ENCODE results near the gene ENPP6. TPM values are rescaled to one million over a fixed set of nuclear protein-coding genes. Genes with fewer than 3 reads are reported as not detected.

ENPP6 gene
- total RNA-seq, 3 donors from 2014 or later (not counting 1 experiment from before 2014, with no cell fraction given) = 0.23 TPM; not detected in 2

DNA sequence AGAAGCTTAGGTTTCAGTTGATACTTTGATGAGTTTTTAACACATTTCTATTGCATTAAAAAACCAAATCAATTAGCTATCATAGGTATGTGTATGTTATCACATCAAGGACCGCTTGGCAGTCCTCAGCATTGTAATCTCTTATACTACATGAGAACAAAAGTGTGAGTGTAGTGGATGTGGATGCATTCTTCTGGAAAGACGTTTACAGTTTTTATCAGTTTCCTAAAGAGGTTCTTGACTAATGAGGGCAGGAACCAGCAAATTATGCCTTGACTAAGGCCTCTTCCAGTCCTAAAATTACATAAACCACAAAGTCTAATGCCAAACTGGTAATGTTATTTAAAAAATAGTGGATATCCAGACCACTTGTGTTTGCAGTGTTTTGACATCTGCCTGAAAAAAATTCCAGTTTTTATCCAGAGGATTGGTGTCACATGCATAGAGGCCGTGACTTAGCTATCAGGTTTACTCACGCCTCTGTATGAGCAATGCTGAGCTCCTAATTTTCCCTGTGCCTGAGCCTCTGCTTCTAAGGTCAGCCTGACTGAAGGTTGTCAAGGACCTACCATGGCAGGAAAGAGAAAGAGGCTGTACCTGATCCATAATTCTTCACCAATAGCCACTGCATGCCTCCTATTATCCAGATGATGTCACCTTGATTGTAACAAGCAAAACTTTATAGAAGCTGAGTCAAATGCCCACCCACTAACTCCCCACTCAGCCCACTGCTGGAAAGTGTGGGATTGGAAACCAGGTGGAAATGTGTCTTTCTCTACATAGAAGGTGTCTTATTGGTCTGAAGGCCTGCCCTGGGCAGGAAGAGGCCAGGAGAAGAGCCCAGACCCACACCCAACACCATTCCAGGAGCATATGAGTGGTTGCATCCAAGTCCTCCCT lies 68.7 kb downstream of the ENPP6 start:
- H3K4me1 Mint-ChIP-seq = no peaks in the 10 kb centered on the region
- Histone ChIP-seq H3K36me3 (ENCODE audit: control insufficient read depth, insufficient read depth, low read length) (no peaks in the 10 kb centered on the region), H3K4me1 (ENCODE audit: control insufficient read depth, insufficient read depth, low read length) (no peaks in the 10 kb centered on the region), H3K27me3 (ENCODE audit: control insufficient read depth, insufficient read depth, low read length) (no peaks in the 10 kb centered on the region), H3K4me3 (ENCODE audit: low read length) (no peak overlapping the region), H3K9me3 (ENCODE audit: control insufficient read depth, insufficient read depth, low read length) (no peaks in the 10 kb centered on the region), H3K27ac (ENCODE audit: low read length) (no peak overlapping the region)
- intact Hi-C loops (cut with micrococcal nuclease) = no loop called here
- H3K4me3 Mint-ChIP-seq = no peak overlapping the region
- no peak for ATAC-seq
- H3K36me3 Mint-ChIP-seq = no peaks in the 10 kb centered on the region
- TF ChIP-seq, protein P1, sequence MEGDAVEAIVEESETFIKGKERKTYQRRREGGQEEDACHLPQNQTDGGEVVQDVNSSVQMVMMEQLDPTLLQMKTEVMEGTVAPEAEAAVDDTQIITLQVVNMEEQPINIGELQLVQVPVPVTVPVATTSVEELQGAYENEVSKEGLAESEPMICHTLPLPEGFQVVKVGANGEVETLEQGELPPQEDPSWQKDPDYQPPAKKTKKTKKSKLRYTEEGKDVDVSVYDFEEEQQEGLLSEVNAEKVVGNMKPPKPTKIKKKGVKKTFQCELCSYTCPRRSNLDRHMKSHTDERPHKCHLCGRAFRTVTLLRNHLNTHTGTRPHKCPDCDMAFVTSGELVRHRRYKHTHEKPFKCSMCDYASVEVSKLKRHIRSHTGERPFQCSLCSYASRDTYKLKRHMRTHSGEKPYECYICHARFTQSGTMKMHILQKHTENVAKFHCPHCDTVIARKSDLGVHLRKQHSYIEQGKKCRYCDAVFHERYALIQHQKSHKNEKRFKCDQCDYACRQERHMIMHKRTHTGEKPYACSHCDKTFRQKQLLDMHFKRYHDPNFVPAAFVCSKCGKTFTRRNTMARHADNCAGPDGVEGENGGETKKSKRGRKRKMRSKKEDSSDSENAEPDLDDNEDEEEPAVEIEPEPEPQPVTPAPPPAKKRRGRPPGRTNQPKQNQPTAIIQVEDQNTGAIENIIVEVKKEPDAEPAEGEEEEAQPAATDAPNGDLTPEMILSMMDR (IDR thresholded peaks at IDR 0.05) = no peak
- 71% methylated on average over 3 of the region's 4 CpGs for WGBS (ENCODE audit: insufficient coverage)
- no peak for DNase-seq
- H3K9me3 Mint-ChIP-seq = no peaks in the 10 kb centered on the region
- H3K27ac Mint-ChIP-seq = no peak overlapping the region
- peaks cover 4 to 17% of the 10 kb centered on the region in 2 donors for H3K27me3 Mint-ChIP-seq (ENCODE audit: low read depth in 2 of 2)

DNA sequence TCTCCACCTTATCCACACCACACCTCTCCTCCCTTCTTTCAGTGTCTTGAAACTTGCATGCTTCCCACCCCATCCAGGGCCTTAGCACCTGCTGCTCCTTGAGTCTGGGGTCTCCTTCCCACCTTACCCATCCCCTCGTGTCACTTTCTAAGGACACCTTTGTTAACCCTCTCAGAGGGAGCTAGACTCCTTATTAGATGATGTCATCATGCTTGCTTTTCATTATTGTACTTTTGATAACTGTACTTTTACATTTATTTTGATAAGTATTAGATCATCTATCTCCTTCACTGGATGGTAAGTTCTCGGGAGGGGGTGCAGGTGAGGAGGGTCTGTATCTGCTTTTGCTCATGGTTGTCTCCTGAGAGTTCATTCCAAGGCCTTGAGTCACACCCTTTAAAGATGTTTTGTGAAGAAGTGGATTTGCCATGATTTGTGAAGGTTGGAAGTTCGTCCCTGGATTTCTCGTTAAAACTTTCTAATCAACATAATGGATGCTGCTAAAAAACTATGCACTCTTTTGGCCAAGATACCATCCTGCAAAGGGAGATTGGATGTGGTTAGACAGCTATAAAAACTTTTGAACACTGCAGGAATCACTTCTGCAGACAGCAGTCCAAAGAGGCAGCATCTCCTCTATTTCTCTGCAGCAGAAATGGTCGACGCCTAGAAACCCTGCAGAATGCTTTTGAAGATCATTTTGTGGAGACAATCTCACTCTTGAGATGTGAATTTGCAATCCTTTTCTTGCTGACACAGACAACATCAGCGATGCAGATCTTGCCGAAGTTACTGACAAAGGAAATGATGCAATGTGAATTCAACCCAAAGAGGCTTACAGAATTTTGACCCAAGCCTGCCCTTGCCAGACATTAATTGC lies 69.6 kb downstream of the ENPP6 start:
- 69% methylated on average over 8 of the region's 8 CpGs for WGBS (ENCODE audit: insufficient coverage)
- TF ChIP-seq, protein P1 (IDR thresholded peaks at IDR 0.05) = no peak
- no peak overlapping the region for H3K27ac Mint-ChIP-seq

DNA sequence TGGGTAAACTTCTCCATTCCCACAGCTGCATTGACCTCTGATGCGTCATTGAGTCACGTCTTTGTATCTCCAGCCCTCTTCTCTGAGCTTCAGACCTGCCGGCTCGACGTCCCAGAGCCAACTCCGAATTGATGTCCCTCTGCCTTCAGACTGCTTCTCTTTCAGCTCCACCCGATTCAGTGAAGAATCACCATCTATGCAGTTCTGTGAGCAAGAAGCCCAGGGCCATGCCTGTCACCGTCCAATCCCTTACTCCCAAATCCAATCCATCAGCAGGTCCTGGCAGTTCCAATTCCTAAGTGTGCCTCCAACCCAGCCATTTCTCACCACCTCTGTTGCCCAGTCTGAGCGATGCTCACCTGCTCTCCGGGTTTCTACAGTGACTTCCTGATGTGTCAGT lies 70.7 kb downstream of the ENPP6 start:
- DNase-seq (no peak), ATAC-seq (no peak)
- intact Hi-C loops (cut with micrococcal nuclease) = no loop called here
- H3K27me3 ChIP-seq (ENCODE audit: control insufficient read depth, insufficient read depth, low read length) = no peaks in the 10 kb centered on the region
- H3K36me3 ChIP-seq (ENCODE audit: control insufficient read depth, insufficient read depth, low read length) = no peaks in the 10 kb centered on the region
- no peaks in the 10 kb centered on the region for H3K9me3 ChIP-seq (ENCODE audit: control insufficient read depth, insufficient read depth, low read length)
- Mint-ChIP-seq H3K27me3 (ENCODE audit: low read depth in 2 of 2) (peaks cover 0 to 17% of the 10 kb centered on the region in 2 donors), H3K4me3 (no peak overlapping the region), H3K4me1 (no peaks in the 10 kb centered on the region), H3K27ac (no peak overlapping the region), H3K9me3 (no peaks in the 10 kb centered on the region), H3K36me3 (no peaks in the 10 kb centered on the region)
- H3K4me1 ChIP-seq (ENCODE audit: control insufficient read depth, insufficient read depth, low read length) = no peaks in the 10 kb centered on the region
- no peak overlapping the region for H3K4me3 ChIP-seq (ENCODE audit: low read length)
- WGBS (ENCODE audit: insufficient coverage) = 81% methylated on average over 10 of the region's 10 CpGs
- no peak overlapping the region for H3K27ac ChIP-seq (ENCODE audit: low read length)
- TF ChIP-seq, protein P1 (IDR thresholded peaks at IDR 0.05) = no peak

More for the DNA sequence above, 69.6 kb downstream of the ENPP6 start:
- H3K36me3 Mint-ChIP-seq = no peaks in the 10 kb centered on the region
- H3K4me1 ChIP-seq (ENCODE audit: control insufficient read depth, insufficient read depth, low read length) = no peaks in the 10 kb centered on the region
- H3K27ac ChIP-seq (ENCODE audit: low read length) = no peak overlapping the region
- H3K9me3 ChIP-seq (ENCODE audit: control insufficient read depth, insufficient read depth, low read length) = no peaks in the 10 kb centered on the region
- DNase-seq = no peak
- peaks cover 4 to 17% of the 10 kb centered on the region in 2 donors for H3K27me3 Mint-ChIP-seq (ENCODE audit: low read depth in 2 of 2)
- H3K4me3 Mint-ChIP-seq = no peak overlapping the region
- intact Hi-C loops (cut with micrococcal nuclease) = no loop called here
- ATAC-seq = no peak
- no peak overlapping the region for H3K4me3 ChIP-seq (ENCODE audit: low read length)
- no peaks in the 10 kb centered on the region for H3K4me1 Mint-ChIP-seq
- no peaks in the 10 kb centered on the region for H3K9me3 Mint-ChIP-seq
- H3K36me3 ChIP-seq (ENCODE audit: control insufficient read depth, insufficient read depth, low read length) = no peaks in the 10 kb centered on the region
- no peaks in the 10 kb centered on the region for H3K27me3 ChIP-seq (ENCODE audit: control insufficient read depth, insufficient read depth, low read length)

All from natural killer cell (primary cell).